Measurements from ENCODE around the gene CACNB3. TPM values are rescaled to one million over a fixed set of nuclear protein-coding genes. Genes with fewer than 3 reads are reported as not detected.

CACNB3 gene
- total and polyA plus RNA-seq, 2 of the 8 experiments (the other 6 are each of a cell fraction or from before 2014, with no cell fraction given): 12.5 to 16.0 TPM

GRCh38 chr12:48771588-48772112 is 46.6 kb upstream of the CACNB3 start:
- Histone ChIP-seq H3K9me3 (ENCODE audit: insufficient read depth in 2 of 2, low read depth in 1 of 2, low read length in 1 of 2) (no peaks in the 10 kb centered on the region), H3K56ac (replicated peaks; ENCODE audit: insufficient read length, low read depth, low read length) (no peak overlapping the region), H3K23ac (ENCODE audit: insufficient read length) (no peak overlapping the region), H3K4me2 (ENCODE audit: insufficient read depth in 1 of 2, low read depth in 2 of 2, low read length in 2 of 2) (no peak overlapping the region), H3K4me1 (replicated peaks in 1 of 4; ENCODE audit: control insufficient read depth in 3 of 4, insufficient read depth in 4 of 4, low read length in 3 of 4) (peaks cover 0 to 15% (median 10%) of the 10 kb centered on the region in 4 experiments; a peak in 6 of 7 replicates), H2AK5ac (ENCODE audit: low read depth, low read length) (no peak overlapping the region), H2BK12ac (ENCODE audit: low read depth, low read length) (no peak overlapping the region), H4K5ac (ENCODE audit: insufficient read length, low read depth, low read length) (no peak overlapping the region), H3K79me1 (ENCODE audit: low read depth, low read length) (no peaks in the 10 kb centered on the region), H3K18ac (ENCODE audit: extremely low read depth, low read length) (no peak overlapping the region), H2BK20ac (ENCODE audit: low read length) (no peak overlapping the region), H3K4ac (replicated peaks; ENCODE audit: insufficient read length, low read depth, low read length) (no peak overlapping the region), H3K79me2 (ENCODE audit: control insufficient read depth in 1 of 2, insufficient read depth in 2 of 2, low read length in 2 of 2) (no peaks in the 10 kb centered on the region), H4K8ac (ENCODE audit: extremely low read depth, insufficient read depth, low read length) (no peak overlapping the region), H3K27me3 (replicated peaks in 1 of 4; ENCODE audit: control insufficient read depth in 3 of 4, extremely low read depth in 1 of 4, insufficient read depth in 3 of 4, low read length in 3 of 4) (no peaks in the 10 kb centered on the region), H2BK5ac (ENCODE audit: low read depth, low read length) (no peak overlapping the region), H3K23me2 (ENCODE audit: low read depth, low read length) (no peaks in the 10 kb centered on the region), H3K9ac (replicated peaks in 1 of 4; ENCODE audit: extremely low read depth in 1 of 4, low read depth in 3 of 4, low read length in 3 of 4) (no peak overlapping the region), H4K91ac (replicated peaks; ENCODE audit: insufficient read length, low read length) (no peak overlapping the region), H2BK120ac (replicated peaks; ENCODE audit: low read depth, low read length) (no peak overlapping the region), H2AFZ (ENCODE audit: low read length) (no peak overlapping the region), H2BK15ac (ENCODE audit: low read length) (no peak overlapping the region), H3K36me3 (ENCODE audit: control insufficient read depth in 2 of 4, insufficient read depth in 4 of 4, low read length in 3 of 4) (peaks cover 3 to 55% (median 30%) of the 10 kb centered on the region in 4 experiments; a peak in 7 of 8 replicates), H3K4me3 (ENCODE audit: extremely low read depth in 1 of 4, insufficient read depth in 2 of 4, low read depth in 3 of 4, low read length in 4 of 4) (no peak overlapping the region), H4K20me1 (replicated peaks in 1 of 2; ENCODE audit: control insufficient read depth in 1 of 2, insufficient read depth in 2 of 2, low read length in 2 of 2) (no peaks in the 10 kb centered on the region), H3K27ac (ENCODE audit: low read depth, low read length) (no peak overlapping the region; the same call in 1 of the 2 replicates), H3K14ac (ENCODE audit: insufficient read length) (no peak overlapping the region)
- CTCF ChIA-PET (ENCODE audit: partially characterized antibody): interaction anchor here (1.0 to 1.2 kb wide), 2 partner anchors 18 to 23 kb away, joined by 3 to 5 read pairs; no protein-coding TSS in a partner anchor
- 94% methylated on average over 13 of the region's 13 CpGs; no CpG with 5 or more reads in 1 of the 2 experiments for WGBS, 2 experiments (ENCODE audit: extremely low coverage in 1 of 2, insufficient coverage in 1 of 2, insufficient read length in 1 of 2, insufficient replicate concordance in 2 of 2, low coverage in 1 of 2, low lambda C conversion rate in 2 of 2, missing lambda C conversion rate in 1 of 2)
- DNase-seq (ENCODE audit: low read depth in 1 of 2, low spot score in 2 of 2) (no peak), FAIRE-seq (no peak)
- TF ChIP-seq CHD2 (IDR thresholded peaks at IDR 0.05; ENCODE audit: low read length): no peak
- TF ChIP-seq EZH2 (IDR thresholded peaks at IDR 0.05; ENCODE audit: low read depth, low read length, severe bottlenecking): no peak
- TF ChIP-seq RFX5 (IDR thresholded peaks at IDR 0.05; ENCODE audit: borderline replicate concordance, low read depth, low read length): no peak
- TF ChIP-seq ATF3 (IDR thresholded peaks at IDR 0.05; ENCODE audit: insufficient read depth, low read depth, low read length): no peak
- TF ChIP-seq, protein P1, sequence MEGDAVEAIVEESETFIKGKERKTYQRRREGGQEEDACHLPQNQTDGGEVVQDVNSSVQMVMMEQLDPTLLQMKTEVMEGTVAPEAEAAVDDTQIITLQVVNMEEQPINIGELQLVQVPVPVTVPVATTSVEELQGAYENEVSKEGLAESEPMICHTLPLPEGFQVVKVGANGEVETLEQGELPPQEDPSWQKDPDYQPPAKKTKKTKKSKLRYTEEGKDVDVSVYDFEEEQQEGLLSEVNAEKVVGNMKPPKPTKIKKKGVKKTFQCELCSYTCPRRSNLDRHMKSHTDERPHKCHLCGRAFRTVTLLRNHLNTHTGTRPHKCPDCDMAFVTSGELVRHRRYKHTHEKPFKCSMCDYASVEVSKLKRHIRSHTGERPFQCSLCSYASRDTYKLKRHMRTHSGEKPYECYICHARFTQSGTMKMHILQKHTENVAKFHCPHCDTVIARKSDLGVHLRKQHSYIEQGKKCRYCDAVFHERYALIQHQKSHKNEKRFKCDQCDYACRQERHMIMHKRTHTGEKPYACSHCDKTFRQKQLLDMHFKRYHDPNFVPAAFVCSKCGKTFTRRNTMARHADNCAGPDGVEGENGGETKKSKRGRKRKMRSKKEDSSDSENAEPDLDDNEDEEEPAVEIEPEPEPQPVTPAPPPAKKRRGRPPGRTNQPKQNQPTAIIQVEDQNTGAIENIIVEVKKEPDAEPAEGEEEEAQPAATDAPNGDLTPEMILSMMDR (IDR thresholded peaks at IDR 0.05; ENCODE audit: control extremely low read depth in 1 of 3, insufficient read depth in 1 of 3, low read depth in 1 of 3, low read length in 3 of 3): no peak
- POLR2A ChIA-PET (ENCODE audit: partially characterized antibody): no interaction called here

All from H1 (cell line).